CD4-positive, alpha-beta T cell (primary cell): ENCODE data around the gene ERAL1. TPM values are rescaled to one million over a fixed set of nuclear protein-coding genes. Genes with fewer than 3 reads are reported as not detected.

Source experiments
- ATAC-seq: fragments of 200-7000 bp; cut with Tn5 transposase; one replicate; pipeline ENCODE4 v1.10.0; 2022; ENCODE audit warnings: mild to moderate bottlenecking; ENCODE audit not compliant: poor library complexity
- CTCF ChIA-PET: fragments of 350-600 bp; sonication (Branson Sonifier 250); formaldehyde crosslinking; loops from one replicate; lab custom pipeline; 2021; ENCODE audit warnings: antibody characterized with exemption, inconsistent platforms; lab: Charles Lee
- POLR2A ChIA-PET: fragments of 350-600 bp; sonication (Branson Sonifier 250); formaldehyde crosslinking; loops from one replicate; lab custom pipeline; 2021; ENCODE audit warnings: antibody characterized with exemption, inconsistent platforms; lab: Charles Lee
- DNase-seq, 14 experiments: peaks; one replicate each; pipeline ENCODE4 v3.0.0-alpha.2; 2013 to 2020; ENCODE audit warnings: mixed read lengths in 2 of 14
- H3K27ac ChIP-seq, 2 donors: one replicate each; pipeline versions ENCODE4 v1.5.1 to v1.7.0; 2013; ENCODE audit warnings: low read length in 2 of 2, low read depth in 1 of 2, mild to moderate bottlenecking in 1 of 2
- H3K27me3 ChIP-seq, 2 experiments: 1 replicate in 1 of 2; 2 replicates in 1 of 2; pipeline versions ENCODE4 v1.6.1 to v1.7.0; 2013; ENCODE audit warnings: low read length in 2 of 2, control low read depth in 1 of 2, mild to moderate bottlenecking in 1 of 2, moderate library complexity in 1 of 2; ENCODE audit not compliant: insufficient read depth in 2 of 2, control insufficient read depth in 1 of 2
- H3K36me3 ChIP-seq: one replicate; pipeline ENCODE4 v1.6.1; 2013; ENCODE audit warnings: low read length, control low read depth; ENCODE audit not compliant: insufficient read depth
- H3K4me1 ChIP-seq: one replicate; pipeline ENCODE4 v1.6.1; 2013; ENCODE audit warnings: low read length, control low read depth; ENCODE audit not compliant: insufficient read depth
- H3K4me3 ChIP-seq: one replicate; pipeline ENCODE4 v1.5.1; 2013; ENCODE audit warnings: mild to moderate bottlenecking, low read length, moderate library complexity
- H3K9me3 ChIP-seq, 2 experiments: 1 replicate in 1 of 2; 2 replicates in 1 of 2; pipeline versions ENCODE4 v1.6.1 to v1.7.0; 2013; ENCODE audit warnings: low read length in 2 of 2, mild to moderate bottlenecking in 2 of 2, control low read depth in 1 of 2, moderate library complexity in 1 of 2; ENCODE audit not compliant: control insufficient read depth in 1 of 2, insufficient read depth in 1 of 2
- H3K27ac Mint-ChIP-seq: one replicate; pipeline ENCODE4 v1.8.0; 2020; ENCODE audit warnings: mixed read lengths
- H3K27me3 Mint-ChIP-seq: one replicate; pipeline ENCODE4 v1.8.0; 2021; ENCODE audit warnings: mixed read lengths
- H3K36me3 Mint-ChIP-seq: one replicate; pipeline ENCODE4 v1.8.0; 2021; ENCODE audit warnings: low read depth, mixed read lengths
- H3K4me1 Mint-ChIP-seq: one replicate; pipeline ENCODE4 v1.8.0; 2021; ENCODE audit warnings: low read depth, mixed read lengths
- H3K4me3 Mint-ChIP-seq: one replicate; pipeline ENCODE4 v1.8.0; 2020; ENCODE audit warnings: mild to moderate bottlenecking, mixed read lengths
- H3K9me3 Mint-ChIP-seq: one replicate; pipeline ENCODE4 v1.8.0; 2020; ENCODE audit warnings: mixed read lengths
- CTCF ChIP-seq: fragments of 200-600 bp; IDR thresholded peaks from one replicate; pipeline ENCODE4 v1.8.0; 2022; ENCODE audit warnings: antibody characterized with exemption, mild to moderate bottlenecking
- intact Hi-C, 2 experiments: fragments of 100-400 bp; cut with DNase I in 1 of 2; cut with micrococcal nuclease in 1 of 2; formaldehyde crosslinking; loops; one replicate each; pipeline versions ENCODE4 v1.15.1 to v1.9.0; 2023 to 2025; cut with DNase I, micrococcal nuclease
- total RNA-seq, 174 experiments: library from RNA in 2 of 174; stranded (reverse) in 2 of 174; gene quantifications; one replicate each; pipeline ENCODE4 v1.2.3 and lab custom pipeline; 2021 to 2026

Gene ERAL1
- total RNA-seq, 2 experiments from 2014 or later, result 15.6 to 16.8 TPM

- Histone ChIP-seq H3K9me3 (no peaks in the 10 kb centered on the region), H3K4me1 (peaks cover 70% of the 10 kb centered on the region), H3K27me3 (no peaks in the 10 kb centered on the region), H3K36me3 (peaks cover 14% of the 10 kb centered on the region), H3K4me3 (peak overlapping the region; percentile 83), H3K27ac (peak overlapping the region; percentile 86 to 87)
- Mint-ChIP-seq H3K36me3 (peaks cover 40% of the 10 kb centered on the region), H3K27ac (peak overlapping the region; percentile 95), H3K4me1 (peaks cover 65% of the 10 kb centered on the region), H3K27me3 (no peaks in the 10 kb centered on the region), H3K4me3 (peak overlapping the region; percentile 93), H3K9me3 (no peaks in the 10 kb centered on the region)
- POLR2A ChIA-PET, result interaction anchor here (1.0 to 4.1 kb wide), 16 partner anchors 13 to 396 kb away, joined by 3 to 37 read pairs (median 8); partner anchors contain the start of genes ERAL1, FAM222B, NEK8 and NUFIP2
- no peak for TF ChIP-seq CTCF
- DNase-seq, result peak in 6 of 14 experiments; percentile 11 to 63 (median 42)
- intact Hi-C loops, result loop anchor here (2.0 kb wide), 3 partner anchors 41 to 169 kb away; partner anchors contain the start of gene NEK8 (in 1 of the 2)
- no peak for ATAC-seq
- CTCF ChIA-PET, result interaction anchor here (0.7 to 3.3 kb wide), 7 partner anchors 54 to 171 kb away, joined by 3 to 11 read pairs (median 5); partner anchors contain the start of genes NEK8 and PHF12
Observed at GRCh38 chr17:28897769-28898526, 43.1 kb downstream of the ERAL1 start.

GRCh38 chr17:28898527-28898955 lies 43.7 kb downstream of the ERAL1 start:
- peaks cover 39% of the 10 kb centered on the region for H3K36me3 Mint-ChIP-seq
- H3K4me1 Mint-ChIP-seq, result peaks cover 65% of the 10 kb centered on the region
- DNase-seq (no peak), ATAC-seq (no peak)
- peak overlapping the region; percentile 95 for H3K27ac Mint-ChIP-seq
- H3K27ac ChIP-seq, result peak overlapping the region; percentile 86 to 87
- H3K4me1 ChIP-seq, result peaks cover 70% of the 10 kb centered on the region
- H3K27me3 Mint-ChIP-seq, result no peaks in the 10 kb centered on the region
- peak overlapping the region; percentile 93 for H3K4me3 Mint-ChIP-seq
- ChIA-PET CTCF (interaction anchor here (0.8 to 3.3 kb wide), 5 partner anchors 54 to 172 kb away, joined by 3 to 11 read pairs (median 5); partner anchors contain the start of gene PHF12), POLR2A (interaction anchor here (1.0 to 4.1 kb wide), 12 partner anchors 13 to 187 kb away, joined by 3 to 37 read pairs (median 10); partner anchors contain the start of genes ERAL1, FAM222B, PHF12 and PROCA1)
- H3K9me3 ChIP-seq, result no peaks in the 10 kb centered on the region
- H3K36me3 ChIP-seq, result peaks cover 14% of the 10 kb centered on the region
- H3K9me3 Mint-ChIP-seq, result no peaks in the 10 kb centered on the region
- no peak overlapping the region for H3K4me3 ChIP-seq
- TF ChIP-seq CTCF, result no peak
- intact Hi-C loops, result no loop called here
- no peaks in the 10 kb centered on the region for H3K27me3 ChIP-seq

DNA sequence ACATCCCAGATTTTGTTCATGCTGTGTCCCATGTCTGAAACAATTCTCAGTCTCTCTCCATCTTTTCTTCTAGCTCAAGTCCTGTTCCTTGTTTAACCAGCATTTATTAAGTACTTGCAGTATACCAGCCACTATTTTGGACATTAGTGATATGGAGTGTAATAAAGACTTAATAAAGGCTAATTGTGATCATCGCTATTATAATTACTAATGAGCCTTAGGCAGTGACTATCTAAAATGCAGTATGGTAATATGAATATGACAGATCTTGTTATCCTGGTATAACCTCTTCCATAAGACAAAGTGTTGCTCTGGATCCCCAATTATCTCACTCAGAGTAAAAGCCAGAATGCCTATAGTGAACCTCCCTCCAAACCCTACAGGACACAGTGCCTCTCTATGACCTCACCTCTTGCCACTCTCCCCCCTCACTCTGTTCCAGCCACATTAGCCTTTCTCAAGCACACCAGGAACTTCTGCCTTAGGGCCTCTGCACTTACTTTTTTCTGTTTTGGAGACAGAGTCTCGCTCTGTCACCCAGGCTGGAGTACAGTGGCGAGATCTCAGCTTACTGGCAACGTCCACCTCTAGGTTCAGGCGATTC lies 44.5 kb downstream of the ERAL1 start:
- ATAC-seq, result no peak
- no peak for DNase-seq
- Histone ChIP-seq H3K27ac (no peak overlapping the region), H3K27me3 (no peaks in the 10 kb centered on the region), H3K4me3 (no peak overlapping the region), H3K4me1 (peaks cover 63% of the 10 kb centered on the region), H3K36me3 (peaks cover 14% of the 10 kb centered on the region), H3K9me3 (no peaks in the 10 kb centered on the region)
- intact Hi-C loops, result no loop called here
- Mint-ChIP-seq H3K4me1 (peaks cover 59% of the 10 kb centered on the region), H3K27ac (peak overlapping the region; percentile 95), H3K36me3 (peaks cover 35% of the 10 kb centered on the region), H3K4me3 (peak overlapping the region; percentile 93), H3K9me3 (no peaks in the 10 kb centered on the region), H3K27me3 (no peaks in the 10 kb centered on the region)
- no peak for TF ChIP-seq CTCF
- ChIA-PET CTCF (interaction anchor here (0.8 to 2.2 kb wide), 3 partner anchors 54 to 172 kb away, joined by 3 to 9 read pairs (median 4); no protein-coding TSS in a partner anchor), POLR2A (interaction anchor here (1.9 to 4.1 kb wide), 3 partner anchors 44 to 53 kb away, joined by 6 to 37 read pairs (median 22); partner anchors contain the start of genes ERAL1 and PHF12)
